GM23338 (cell line): ENCODE data around the gene MFAP4. TPM values are rescaled to one million over a fixed set of nuclear protein-coding genes. Genes with fewer than 3 reads are reported as not detected.
A peak's percentile ranks its signal among the peaks of the same experiment; 100 is the strongest.

ENCODE experiments used
- ATAC-seq: fragments of 200-7000 bp; cut with Tn5 transposase; 3 replicates; pipeline ENCODE4 v1.9.1; 2020
- DNase-seq: peaks from one replicate; pipeline ENCODE4 v3.0.0-alpha.2; 2015; ENCODE audit warnings: low spot score
- H2AFZ ChIP-seq: fragments of 200-600 bp; sonication (generic); 2 replicates; pipeline ENCODE4 v1.8.0; 2016; ENCODE audit warnings: antibody characterized with exemption, mild to moderate bottlenecking, moderate library complexity
- H3F3A ChIP-seq: fragments of 200-600 bp; sonication (generic); replicated peaks from 2 replicates; pipeline ENCODE4 v1.8.0; 2017; ENCODE audit warnings: antibody characterized with exemption, mixed run types, low read depth
- H3K27ac ChIP-seq: fragments of 200-600 bp; sonication (generic); 2 replicates; pipeline ENCODE4 v1.6.1; 2016; ENCODE audit warnings: low read depth
- H3K27me3 ChIP-seq: fragments of 200-600 bp; sonication (generic); 2 replicates; pipeline ENCODE4 v1.8.0; 2016; ENCODE audit warnings: mild to moderate bottlenecking, mixed run types, moderate library complexity; ENCODE audit not compliant: insufficient read depth
- H3K36me3 ChIP-seq: fragments of 200-600 bp; sonication (generic); 2 replicates; pipeline ENCODE4 v1.8.0; 2016; ENCODE audit warnings: mild to moderate bottlenecking; ENCODE audit not compliant: insufficient read depth
- H3K4me1 ChIP-seq: fragments of 200-600 bp; sonication (generic); 2 replicates; pipeline ENCODE4 v1.8.0; 2016; ENCODE audit warnings: mild to moderate bottlenecking, moderate library complexity; ENCODE audit not compliant: insufficient read depth
- H3K4me2 ChIP-seq: fragments of 200-600 bp; sonication (generic); 2 replicates; pipeline ENCODE4 v1.7.1; 2017; ENCODE audit warnings: mixed run types
- H3K4me3 ChIP-seq: fragments of 200-600 bp; sonication (generic); 2 replicates; pipeline ENCODE4 v1.6.1; 2016; ENCODE audit warnings: mixed run types
- H3K79me2 ChIP-seq: fragments of 200-600 bp; sonication (generic); replicated peaks from 2 replicates; pipeline ENCODE4 v1.8.0; 2017; ENCODE audit warnings: mild to moderate bottlenecking; ENCODE audit not compliant: insufficient read depth
- H3K9me2 ChIP-seq: fragments of 200-600 bp; sonication (generic); 2 replicates; pipeline ENCODE4 v1.8.0; 2017; ENCODE audit not compliant: insufficient read depth
- H4K20me1 ChIP-seq: fragments of 200-600 bp; sonication (generic); replicated peaks from 2 replicates; pipeline ENCODE4 v1.8.0; 2017; ENCODE audit warnings: mild to moderate bottlenecking; ENCODE audit not compliant: insufficient read depth
- H3K27ac Mint-ChIP-seq: 2 replicates; pipeline ENCODE4 v1.8.0; 2020; ENCODE audit warnings: inconsistent platforms, mild to moderate bottlenecking, moderate library complexity, mixed read lengths
- H3K27me3 Mint-ChIP-seq: 3 replicates; pipeline ENCODE4 v1.8.0; 2022; ENCODE audit warnings: low read depth, mild to moderate bottlenecking, moderate library complexity, mixed read lengths, inconsistent platforms; ENCODE audit not compliant: insufficient read depth, poor library complexity
- H3K36me3 Mint-ChIP-seq: 3 replicates; pipeline ENCODE4 v1.8.0; 2021; ENCODE audit warnings: low read depth, mild to moderate bottlenecking, inconsistent platforms, moderate library complexity, mixed read lengths
- H3K4me1 Mint-ChIP-seq: 3 replicates; pipeline ENCODE4 v1.8.0; 2020; ENCODE audit warnings: mild to moderate bottlenecking, inconsistent platforms, mixed read lengths
- H3K4me3 Mint-ChIP-seq: 3 replicates; pipeline ENCODE4 v1.8.0; 2021; ENCODE audit warnings: moderate library complexity, mild to moderate bottlenecking, inconsistent platforms, mixed read lengths
- H3K9me3 Mint-ChIP-seq: 3 replicates; pipeline ENCODE4 v1.8.0; 2020; ENCODE audit warnings: moderate library complexity, mild to moderate bottlenecking, inconsistent platforms, mixed read lengths
- EZH2 ChIP-seq: fragments of 200-600 bp; sonication (generic); IDR thresholded peaks from one replicate; pipeline ENCODE4 v1.8.0; 2017; ENCODE audit warnings: antibody characterized with exemption, mild to moderate bottlenecking, low read depth; ENCODE audit not compliant: unreplicated experiment
- NANOG ChIP-seq: IDR thresholded peaks from 2 replicates; pipeline ENCODE4 v1.6.1; 2016; ENCODE audit warnings: antibody characterized with exemption, borderline replicate concordance
- polyA plus RNA-seq: library from polyadenylated mRNA; unstranded; fragments of >200 nt; fragmentation: Nextera tagmentation; extraction: Ambion mirVana; gene quantifications from 2 replicates; pipeline ENCODE4 v1.2.1, GENCODE V29; 2016
- total RNA-seq: library from RNA; depleted of rRNA; stranded (reverse); fragments of >200 nt; shearing (Covaris generic); gene quantifications from 2 replicates; pipeline ENCODE4 v1.2.3, GENCODE V29; 2014
- TF ChIP-seq, protein P1 (sequence below): fragments of 250-450 bp; sonication (Bioruptor Pico); IDR thresholded peaks from 2 replicates; pipeline ENCODE4 v1.5.0; 2020; ENCODE audit warnings: mild to moderate bottlenecking, moderate library complexity
- TF ChIP-seq, protein P2 (sequence below): IDR thresholded peaks from one replicate; pipeline ENCODE4 v1.6.1; 2018; ENCODE audit warnings: antibody characterized with exemption; ENCODE audit not compliant: unreplicated experiment

Gene MFAP4
- total and polyA plus RNA-seq, 2 experiments from 2014 or later = 7.7 to 9.7 TPM

DNA sequence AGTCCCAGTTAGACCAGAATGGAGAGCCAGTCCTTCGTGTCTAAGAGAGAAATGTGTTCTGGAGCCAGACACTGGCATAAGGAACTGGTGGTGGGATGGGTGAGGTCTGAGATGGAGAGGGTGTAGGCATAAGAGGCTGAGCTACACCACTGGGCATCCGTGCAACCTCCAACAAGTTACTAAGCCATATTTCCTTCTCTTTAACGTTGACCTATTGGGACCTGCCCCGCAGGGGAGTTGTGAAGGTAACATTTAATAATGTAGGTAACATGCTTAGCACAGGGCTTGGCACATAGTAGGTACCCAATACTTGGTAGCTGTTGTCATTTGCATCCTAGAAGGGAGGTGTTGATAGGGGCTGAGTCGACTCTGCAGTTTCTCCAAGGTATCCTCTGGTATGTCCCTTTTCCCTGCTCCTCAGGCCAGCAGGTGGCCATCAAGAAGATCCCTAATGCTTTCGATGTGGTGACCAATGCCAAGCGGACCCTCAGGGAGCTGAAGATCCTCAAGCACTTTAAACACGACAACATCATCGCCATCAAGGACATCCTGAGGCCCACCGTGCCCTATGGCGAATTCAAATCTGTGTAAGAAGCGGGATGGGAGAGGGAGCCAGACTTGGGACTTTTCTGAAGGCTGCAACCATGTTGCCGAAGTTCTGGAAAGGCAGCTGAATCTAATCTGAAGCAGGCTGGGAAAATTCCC is 7.5 kb downstream of the MFAP4 start (continued):
- TF ChIP-seq NANOG (no peak), EZH2 (no peak)
- TF ChIP-seq, protein P1, sequence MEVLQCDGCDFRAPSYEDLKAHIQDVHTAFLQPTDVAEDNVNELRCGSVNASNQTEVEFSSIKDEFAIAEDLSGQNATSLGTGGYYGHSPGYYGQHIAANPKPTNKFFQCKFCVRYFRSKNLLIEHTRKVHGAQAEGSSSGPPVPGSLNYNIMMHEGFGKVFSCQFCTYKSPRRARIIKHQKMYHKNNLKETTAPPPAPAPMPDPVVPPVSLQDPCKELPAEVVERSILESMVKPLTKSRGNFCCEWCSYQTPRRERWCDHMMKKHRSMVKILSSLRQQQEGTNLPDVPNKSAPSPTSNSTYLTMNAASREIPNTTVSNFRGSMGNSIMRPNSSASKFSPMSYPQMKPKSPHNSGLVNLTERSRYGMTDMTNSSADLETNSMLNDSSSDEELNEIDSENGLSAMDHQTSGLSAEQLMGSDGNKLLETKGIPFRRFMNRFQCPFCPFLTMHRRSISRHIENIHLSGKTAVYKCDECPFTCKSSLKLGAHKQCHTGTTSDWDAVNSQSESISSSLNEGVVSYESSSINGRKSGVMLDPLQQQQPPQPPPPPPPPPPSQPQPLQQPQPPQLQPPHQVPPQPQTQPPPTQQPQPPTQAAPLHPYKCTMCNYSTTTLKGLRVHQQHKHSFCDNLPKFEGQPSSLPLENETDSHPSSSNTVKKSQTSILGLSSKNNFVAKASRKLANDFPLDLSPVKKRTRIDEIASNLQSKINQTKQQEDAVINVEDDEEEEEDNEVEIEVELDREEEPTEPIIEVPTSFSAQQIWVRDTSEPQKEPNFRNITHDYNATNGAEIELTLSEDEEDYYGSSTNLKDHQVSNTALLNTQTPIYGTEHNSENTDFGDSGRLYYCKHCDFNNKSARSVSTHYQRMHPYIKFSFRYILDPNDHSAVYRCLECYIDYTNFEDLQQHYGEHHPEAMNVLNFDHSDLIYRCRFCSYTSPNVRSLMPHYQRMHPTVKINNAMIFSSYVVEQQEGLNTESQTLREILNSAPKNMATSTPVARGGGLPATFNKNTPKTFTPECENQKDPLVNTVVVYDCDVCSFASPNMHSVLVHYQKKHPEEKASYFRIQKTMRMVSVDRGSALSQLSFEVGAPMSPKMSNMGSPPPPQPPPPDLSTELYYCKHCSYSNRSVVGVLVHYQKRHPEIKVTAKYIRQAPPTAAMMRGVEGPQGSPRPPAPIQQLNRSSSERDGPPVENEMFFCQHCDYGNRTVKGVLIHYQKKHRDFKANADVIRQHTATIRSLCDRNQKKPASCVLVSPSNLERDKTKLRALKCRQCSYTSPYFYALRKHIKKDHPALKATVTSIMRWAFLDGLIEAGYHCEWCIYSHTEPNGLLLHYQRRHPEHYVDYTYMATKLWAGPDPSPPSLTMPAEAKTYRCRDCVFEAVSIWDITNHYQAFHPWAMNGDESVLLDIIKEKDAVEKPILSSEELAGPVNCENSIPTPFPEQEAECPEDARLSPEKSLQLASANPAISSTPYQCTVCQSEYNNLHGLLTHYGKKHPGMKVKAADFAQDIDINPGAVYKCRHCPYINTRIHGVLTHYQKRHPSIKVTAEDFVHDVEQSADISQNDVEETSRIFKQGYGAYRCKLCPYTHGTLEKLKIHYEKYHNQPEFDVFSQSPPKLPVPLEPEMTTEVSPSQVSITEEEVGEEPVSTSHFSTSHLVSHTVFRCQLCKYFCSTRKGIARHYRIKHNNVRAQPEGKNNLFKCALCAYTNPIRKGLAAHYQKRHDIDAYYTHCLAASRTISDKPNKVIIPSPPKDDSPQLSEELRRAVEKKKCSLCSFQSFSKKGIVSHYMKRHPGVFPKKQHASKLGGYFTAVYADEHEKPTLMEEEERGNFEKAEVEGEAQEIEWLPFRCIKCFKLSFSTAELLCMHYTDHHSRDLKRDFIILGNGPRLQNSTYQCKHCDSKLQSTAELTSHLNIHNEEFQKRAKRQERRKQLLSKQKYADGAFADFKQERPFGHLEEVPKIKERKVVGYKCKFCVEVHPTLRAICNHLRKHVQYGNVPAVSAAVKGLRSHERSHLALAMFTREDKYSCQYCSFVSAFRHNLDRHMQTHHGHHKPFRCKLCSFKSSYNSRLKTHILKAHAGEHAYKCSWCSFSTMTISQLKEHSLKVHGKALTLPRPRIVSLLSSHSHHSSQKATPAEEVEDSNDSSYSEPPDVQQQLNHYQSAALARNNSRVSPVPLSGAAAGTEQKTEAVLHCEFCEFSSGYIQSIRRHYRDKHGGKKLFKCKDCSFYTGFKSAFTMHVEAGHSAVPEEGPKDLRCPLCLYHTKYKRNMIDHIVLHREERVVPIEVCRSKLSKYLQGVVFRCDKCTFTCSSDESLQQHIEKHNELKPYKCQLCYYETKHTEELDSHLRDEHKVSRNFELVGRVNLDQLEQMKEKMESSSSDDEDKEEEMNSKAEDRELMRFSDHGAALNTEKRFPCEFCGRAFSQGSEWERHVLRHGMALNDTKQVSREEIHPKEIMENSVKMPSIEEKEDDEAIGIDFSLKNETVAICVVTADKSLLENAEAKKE (CRISPR knock-in tag) = no peak

DNA sequence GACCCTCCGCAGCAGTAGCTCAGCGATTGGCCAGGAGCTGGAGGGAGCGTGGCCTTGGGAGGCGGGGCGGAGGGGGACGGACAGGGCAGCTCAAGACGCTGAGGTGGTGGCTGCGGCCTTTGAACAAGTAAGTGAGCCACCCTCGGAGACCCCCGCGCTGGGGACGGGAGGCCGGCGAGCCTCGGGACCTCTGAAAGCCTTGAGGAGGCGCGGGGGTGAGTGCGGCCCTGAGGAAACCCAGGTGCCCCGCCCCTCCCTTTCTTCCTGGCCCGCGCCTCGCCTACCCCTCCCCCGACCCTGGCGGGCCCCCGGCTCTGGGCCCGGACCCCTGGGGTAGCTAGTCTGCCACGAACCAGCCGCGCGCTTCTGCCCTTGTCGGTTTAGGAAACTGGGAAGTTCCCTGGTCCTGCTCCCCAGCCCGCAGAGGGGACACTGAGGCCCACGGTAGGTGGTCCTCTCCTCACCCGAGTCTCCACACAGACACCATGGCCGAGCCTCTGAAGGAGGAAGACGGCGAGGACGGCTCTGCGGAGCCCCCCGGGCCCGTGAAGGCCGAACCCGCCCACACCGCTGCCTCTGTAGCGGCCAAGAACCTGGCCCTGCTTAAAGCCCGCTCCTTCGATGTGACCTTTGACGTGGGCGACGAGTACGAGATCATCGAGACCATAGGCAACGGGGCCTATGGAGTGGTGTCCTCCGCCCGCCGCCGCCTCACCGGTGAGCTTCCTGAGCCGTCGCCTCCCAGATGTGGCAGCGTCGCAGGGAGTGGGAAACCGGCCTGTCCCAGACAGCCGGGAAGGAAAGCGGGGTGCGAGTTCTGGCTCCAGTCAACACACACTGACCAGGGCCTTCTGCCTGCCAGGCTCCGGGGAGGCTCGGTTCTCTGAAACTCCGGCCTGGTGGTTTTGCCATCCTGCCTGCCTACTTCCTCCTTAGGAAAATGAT is 8.3 kb downstream of the MFAP4 start, which contains the start of gene MAPK7:
MAPK7 (plus strand) TSS at position 83 of the 945 bp plus-strand sequence; CDS start at position 486, 403 bp downstream.
- H3K36me3 ChIP-seq = peaks cover 10% of the 10 kb centered on the region
- peaks cover 4% of the 10 kb centered on the region for H3K4me1 ChIP-seq
- H3K9me3 Mint-ChIP-seq = no peaks in the 10 kb centered on the region
- peak within 1 kb of the TSS; percentile 94 for H3K4me2 ChIP-seq
- peaks cover 11% of the 10 kb centered on the region; the same call in 1 of the 2 replicates for H3F3A ChIP-seq
- peak; percentile 42 for DNase-seq
- peaks cover 32% of the 10 kb centered on the region for H3K79me2 ChIP-seq
- peaks cover 13% of the 10 kb centered on the region for H4K20me1 ChIP-seq
- H3K27me3 Mint-ChIP-seq = peaks cover 13% of the 10 kb centered on the region
- H3K36me3 Mint-ChIP-seq = peaks cover 45% of the 10 kb centered on the region
- peak within 1 kb of the TSS; percentile 80 for H2AFZ ChIP-seq
- peak within 1 kb of the TSS; percentile 99 for H3K27ac Mint-ChIP-seq
- peaks cover 13% of the 10 kb centered on the region for H3K4me1 Mint-ChIP-seq
- peak within 1 kb of the TSS; percentile 75 for H3K4me3 ChIP-seq
- no peaks in the 10 kb centered on the region for H3K9me2 ChIP-seq
- peak within 1 kb of the TSS; percentile 97 for H3K4me3 Mint-ChIP-seq
- peak; percentile 44 for ATAC-seq
- no peaks in the 10 kb centered on the region for H3K27me3 ChIP-seq
- peak within 1 kb of the TSS; percentile 98 for H3K27ac ChIP-seq
- TF ChIP-seq EZH2 = no peak
- TF ChIP-seq, protein P2, sequence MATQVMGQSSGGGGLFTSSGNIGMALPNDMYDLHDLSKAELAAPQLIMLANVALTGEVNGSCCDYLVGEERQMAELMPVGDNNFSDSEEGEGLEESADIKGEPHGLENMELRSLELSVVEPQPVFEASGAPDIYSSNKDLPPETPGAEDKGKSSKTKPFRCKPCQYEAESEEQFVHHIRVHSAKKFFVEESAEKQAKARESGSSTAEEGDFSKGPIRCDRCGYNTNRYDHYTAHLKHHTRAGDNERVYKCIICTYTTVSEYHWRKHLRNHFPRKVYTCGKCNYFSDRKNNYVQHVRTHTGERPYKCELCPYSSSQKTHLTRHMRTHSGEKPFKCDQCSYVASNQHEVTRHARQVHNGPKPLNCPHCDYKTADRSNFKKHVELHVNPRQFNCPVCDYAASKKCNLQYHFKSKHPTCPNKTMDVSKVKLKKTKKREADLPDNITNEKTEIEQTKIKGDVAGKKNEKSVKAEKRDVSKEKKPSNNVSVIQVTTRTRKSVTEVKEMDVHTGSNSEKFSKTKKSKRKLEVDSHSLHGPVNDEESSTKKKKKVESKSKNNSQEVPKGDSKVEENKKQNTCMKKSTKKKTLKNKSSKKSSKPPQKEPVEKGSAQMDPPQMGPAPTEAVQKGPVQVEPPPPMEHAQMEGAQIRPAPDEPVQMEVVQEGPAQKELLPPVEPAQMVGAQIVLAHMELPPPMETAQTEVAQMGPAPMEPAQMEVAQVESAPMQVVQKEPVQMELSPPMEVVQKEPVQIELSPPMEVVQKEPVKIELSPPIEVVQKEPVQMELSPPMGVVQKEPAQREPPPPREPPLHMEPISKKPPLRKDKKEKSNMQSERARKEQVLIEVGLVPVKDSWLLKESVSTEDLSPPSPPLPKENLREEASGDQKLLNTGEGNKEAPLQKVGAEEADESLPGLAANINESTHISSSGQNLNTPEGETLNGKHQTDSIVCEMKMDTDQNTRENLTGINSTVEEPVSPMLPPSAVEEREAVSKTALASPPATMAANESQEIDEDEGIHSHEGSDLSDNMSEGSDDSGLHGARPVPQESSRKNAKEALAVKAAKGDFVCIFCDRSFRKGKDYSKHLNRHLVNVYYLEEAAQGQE = no peak
